ENCODE data around the gene EMC1.

The EMC1 gene

GRCh38 chr1:19209990-19210771 lies 41.1 kb downstream of the EMC1 start, which contains the start of gene UBR4:
Gene UBR4 (minus strand): TSS chr1:19210266. CDS start chr1:19210248, 18 bp downstream.
- Mint-ChIP-seq H3K4me1 (peaks cover 70% of the 10 kb centered on the region), H3K4me3 (peak within 1 kb of the TSS; percentile 84 to 96), H3K27me3 (no peaks in the 10 kb centered on the region), H3K27ac (peak within 1 kb of the TSS; percentile 92 to 98), H3K9me3 (no peaks in the 10 kb centered on the region)
- DNase-seq (peak; percentile 98), ATAC-seq (peak; percentile 93)

GRCh38 chr1:19209439-19209989 lies 41.8 kb downstream of the EMC1 start:
- peak overlapping the region; percentile 92 to 97 for H3K27ac Mint-ChIP-seq
- peak overlapping the region; percentile 84 to 96 for H3K4me3 Mint-ChIP-seq
- no peaks in the 10 kb centered on the region for H3K9me3 Mint-ChIP-seq
- DNase-seq = peak in 1 of 2 donors; percentile 87
- H3K27me3 Mint-ChIP-seq = no peaks in the 10 kb centered on the region
- ATAC-seq = peak; percentile 86
- H3K4me1 Mint-ChIP-seq = peaks cover 74% of the 10 kb centered on the region

DNA sequence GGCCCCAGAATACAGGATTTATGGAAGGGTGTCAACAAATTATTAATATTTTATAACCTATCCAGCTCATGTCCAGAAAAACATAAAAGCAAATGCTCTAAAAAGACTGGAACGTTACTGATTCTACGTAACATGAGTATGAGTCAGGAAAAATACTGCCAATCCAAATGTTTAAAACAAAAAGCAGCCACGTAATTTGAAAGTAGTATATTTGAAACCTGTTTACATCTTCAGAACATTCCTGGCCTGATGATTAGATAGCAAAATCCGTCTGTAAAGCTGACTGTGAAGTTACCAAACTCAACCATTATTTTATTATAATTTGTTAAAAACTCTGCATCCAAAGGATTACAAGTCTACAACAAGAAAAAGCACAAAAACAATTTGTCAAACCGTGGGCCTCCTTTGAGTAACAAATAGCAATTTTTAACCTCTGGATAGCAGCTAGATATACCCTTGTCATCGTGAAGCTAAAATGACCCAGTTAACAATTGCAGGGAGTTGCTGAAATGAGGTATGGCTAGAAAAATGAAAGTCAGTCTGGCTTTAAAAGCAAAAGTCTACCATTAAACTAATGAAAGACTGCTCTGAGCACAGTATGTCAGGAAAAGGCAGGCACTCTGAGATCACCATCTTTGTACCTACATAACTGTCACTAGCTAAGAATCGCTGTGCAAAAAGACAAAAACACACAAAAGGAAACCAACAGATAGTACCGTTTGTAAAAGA lies 42.5 kb downstream of the EMC1 start:
- Mint-ChIP-seq H3K27me3 (no peaks in the 10 kb centered on the region), H3K4me3 (peak overlapping the region; percentile 84 to 96), H3K9me3 (no peaks in the 10 kb centered on the region), H3K4me1 (peaks cover 74% of the 10 kb centered on the region), H3K27ac (peak overlapping the region; percentile 92 to 97)
- ATAC-seq (no peak), DNase-seq (peak in 1 of 2 donors; percentile 4)

DNA sequence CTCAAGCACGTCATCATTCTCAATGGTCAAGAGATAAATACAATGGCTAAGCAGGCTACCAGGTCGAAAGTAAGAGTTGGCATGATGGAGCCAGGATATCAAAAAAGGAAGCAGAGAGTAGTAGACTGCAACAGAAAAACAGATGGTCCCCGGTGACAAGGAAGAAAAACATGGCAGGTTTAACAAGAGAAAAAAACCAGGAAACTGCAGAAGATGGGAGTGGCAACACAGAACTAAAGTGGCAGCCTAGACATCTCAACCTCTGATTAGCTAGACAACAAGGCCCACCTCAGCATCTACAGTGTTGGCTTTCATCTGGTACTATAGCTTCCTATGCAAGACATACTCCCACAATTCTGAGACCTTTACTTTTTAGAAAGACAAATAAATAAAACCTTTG lies 44.4 kb downstream of the EMC1 start:
- H3K4me1 Mint-ChIP-seq = peaks cover 74% of the 10 kb centered on the region

DNA sequence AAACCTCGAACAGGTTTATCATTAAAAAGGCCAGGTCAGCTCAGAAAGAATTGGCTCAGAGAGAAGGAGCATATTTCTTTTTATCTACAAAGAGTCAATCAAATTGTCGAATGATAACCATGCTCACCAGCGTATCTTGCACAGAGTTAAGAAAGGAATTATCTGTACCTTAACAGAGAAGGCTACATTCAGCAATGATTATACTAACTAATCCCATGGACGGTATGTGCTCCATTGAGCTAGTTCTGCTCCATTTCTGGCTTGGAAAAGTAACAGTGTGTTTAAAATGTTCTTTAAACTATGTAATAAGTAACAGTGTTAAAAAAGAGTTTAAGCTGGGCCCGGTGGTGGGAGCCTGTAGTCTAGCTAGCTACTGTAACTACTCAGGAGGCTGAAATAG lies 45.5 kb downstream of the EMC1 start:
- ATAC-seq (no peak), DNase-seq (no peak)
- H3K4me3 Mint-ChIP-seq = peak overlapping the region; percentile 5 to 68
- H3K4me1 Mint-ChIP-seq = peaks cover 68% of the 10 kb centered on the region
- H3K9me3 Mint-ChIP-seq = no peaks in the 10 kb centered on the region
- H3K27ac Mint-ChIP-seq = peak overlapping the region in 1 of 2 donors; percentile 36
- no peaks in the 10 kb centered on the region for H3K27me3 Mint-ChIP-seq

More for the DNA sequence above, 44.4 kb downstream of the EMC1 start:
- Mint-ChIP-seq H3K27ac (peak overlapping the region in 1 of 2 donors; percentile 12), H3K4me3 (peak overlapping the region in 1 of 2 donors; percentile 47), H3K9me3 (no peaks in the 10 kb centered on the region), H3K27me3 (no peaks in the 10 kb centered on the region)
- DNase-seq = no peak
- ATAC-seq = no peak

GRCh38 chr1:19205403-19205802 lies 45.9 kb downstream of the EMC1 start:
- peak overlapping the region; percentile 35 to 36 for H3K27ac Mint-ChIP-seq
- H3K4me1 Mint-ChIP-seq = peaks cover 68% of the 10 kb centered on the region
- no peak for ATAC-seq
- no peak for DNase-seq
- H3K9me3 Mint-ChIP-seq = no peaks in the 10 kb centered on the region
- H3K4me3 Mint-ChIP-seq = peak overlapping the region; percentile 5 to 68
- H3K27me3 Mint-ChIP-seq = no peaks in the 10 kb centered on the region

GRCh38 chr1:19204446-19205266 lies 46.7 kb downstream of the EMC1 start:
- Mint-ChIP-seq H3K4me1 (peaks cover 68% of the 10 kb centered on the region), H3K27ac (peak overlapping the region in 1 of 2 donors; percentile 41), H3K9me3 (no peaks in the 10 kb centered on the region), H3K27me3 (no peaks in the 10 kb centered on the region), H3K4me3 (peak overlapping the region in 1 of 2 donors; percentile 68)
- no peak for ATAC-seq
- no peak for DNase-seq

DNA sequence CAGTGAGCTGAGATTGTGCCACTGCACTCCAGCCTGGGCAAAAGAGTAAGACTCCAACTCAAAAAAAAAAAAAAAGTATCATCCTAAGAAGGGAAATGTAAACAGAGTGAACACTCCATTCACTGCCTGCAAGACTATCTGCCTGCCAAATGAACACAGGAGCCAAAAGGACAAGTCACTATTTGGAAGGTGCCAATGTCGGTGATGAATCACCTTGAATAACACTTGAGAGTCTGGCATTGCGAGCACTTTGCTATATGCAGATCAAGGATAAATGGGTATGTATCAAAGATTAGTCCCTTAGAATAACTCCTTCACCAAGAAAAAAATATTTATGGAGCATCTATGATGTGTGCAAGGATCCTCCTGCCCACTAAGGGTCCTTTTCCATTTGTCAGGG lies 47.9 kb downstream of the EMC1 start:
- no peak overlapping the region for H3K4me3 Mint-ChIP-seq
- no peak for ATAC-seq
- H3K27me3 Mint-ChIP-seq = no peaks in the 10 kb centered on the region
- H3K4me1 Mint-ChIP-seq = peaks cover 67% of the 10 kb centered on the region
- no peak for DNase-seq
- no peak overlapping the region for H3K27ac Mint-ChIP-seq
- no peaks in the 10 kb centered on the region for H3K9me3 Mint-ChIP-seq

GRCh38 chr1:19202396-19202795 lies 48.9 kb downstream of the EMC1 start:
- H3K27ac Mint-ChIP-seq = peak overlapping the region in 1 of 2 donors; percentile 54

DNA sequence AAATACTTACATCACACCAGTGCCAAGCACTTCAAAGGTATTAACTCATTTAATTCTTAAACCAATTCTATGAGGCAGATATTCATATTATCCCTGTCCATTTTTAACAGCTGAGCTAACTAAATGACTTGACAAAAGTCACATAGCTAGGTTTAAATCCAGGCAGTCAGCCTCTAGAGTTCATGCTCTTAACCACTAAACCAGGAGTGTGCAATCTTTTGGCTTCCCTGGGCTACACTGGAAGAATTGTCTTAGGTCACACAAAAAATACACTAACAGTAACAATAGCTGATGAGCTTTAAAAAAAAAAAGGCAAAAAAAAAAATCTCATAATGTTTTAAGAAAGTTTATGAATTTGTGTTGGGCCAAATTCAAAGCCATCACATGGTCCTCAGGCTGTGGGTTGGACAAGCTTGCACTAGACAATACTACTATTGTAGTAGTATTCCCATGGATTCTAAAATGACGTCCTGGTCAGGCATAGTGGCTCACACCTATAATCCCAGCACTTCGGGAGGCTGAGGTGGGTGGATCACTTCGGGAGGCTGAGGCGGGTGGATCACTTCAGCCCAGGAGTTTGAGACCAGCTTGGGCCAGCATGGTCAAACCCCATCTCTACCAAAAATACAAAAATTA lies 51.2 kb downstream of the EMC1 start:
- DNase-seq = no peak
- peaks cover 34% of the 10 kb centered on the region for H3K4me1 Mint-ChIP-seq

More at GRCh38 chr1:19202396-19202795, 48.9 kb downstream of the EMC1 start:
- no peak for DNase-seq
- Mint-ChIP-seq H3K27me3 (no peaks in the 10 kb centered on the region), H3K4me3 (peak overlapping the region; percentile 40 to 47), H3K4me1 (peaks cover 57% of the 10 kb centered on the region), H3K9me3 (no peaks in the 10 kb centered on the region)
- peak; percentile 73 for ATAC-seq

GRCh38 chr1:19199329-19199968 lies 51.9 kb downstream of the EMC1 start:
- ATAC-seq (no peak), DNase-seq (no peak)
- Mint-ChIP-seq H3K4me3 (no peak overlapping the region), H3K4me1 (peaks cover 28% of the 10 kb centered on the region), H3K9me3 (no peaks in the 10 kb centered on the region), H3K27me3 (no peaks in the 10 kb centered on the region), H3K27ac (no peak overlapping the region)

More for the DNA sequence above, 51.2 kb downstream of the EMC1 start:
- ATAC-seq = no peak
- Mint-ChIP-seq H3K27ac (no peak overlapping the region), H3K4me3 (no peak overlapping the region), H3K27me3 (no peaks in the 10 kb centered on the region), H3K9me3 (no peaks in the 10 kb centered on the region)

GRCh38 chr1:19198820-19199219 lies 52.5 kb downstream of the EMC1 start:
- no peak for DNase-seq
- H3K9me3 Mint-ChIP-seq = no peaks in the 10 kb centered on the region

DNA sequence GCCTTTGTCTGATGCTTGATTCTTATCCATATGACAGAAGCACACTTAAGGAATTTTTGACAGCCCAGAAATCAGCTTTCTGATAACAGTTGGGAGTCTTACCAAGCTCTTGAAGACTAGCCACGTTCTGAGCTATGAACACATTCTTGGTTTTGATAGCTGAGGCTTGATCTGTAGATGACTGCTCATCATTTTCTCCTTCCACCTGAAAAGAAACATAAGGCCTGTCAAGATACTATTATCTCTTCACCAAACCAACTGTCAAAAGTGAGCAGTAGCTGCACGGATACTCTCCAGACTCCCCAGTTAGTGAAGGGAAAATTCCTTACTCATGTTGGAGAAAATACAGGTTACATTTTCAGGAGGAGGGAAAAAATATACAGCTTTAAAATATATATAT lies 53.5 kb downstream of the EMC1 start:
- ATAC-seq = no peak
- Mint-ChIP-seq H3K27ac (no peak overlapping the region), H3K4me1 (peaks cover 11% of the 10 kb centered on the region), H3K4me3 (no peak overlapping the region), H3K27me3 (no peaks in the 10 kb centered on the region), H3K9me3 (no peaks in the 10 kb centered on the region)
- no peak for DNase-seq

More at GRCh38 chr1:19198820-19199219, 52.5 kb downstream of the EMC1 start:
- no peak overlapping the region for H3K27ac Mint-ChIP-seq
- no peak for ATAC-seq
- no peak overlapping the region for H3K4me3 Mint-ChIP-seq
- peaks cover 21% of the 10 kb centered on the region for H3K4me1 Mint-ChIP-seq
- H3K27me3 Mint-ChIP-seq = no peaks in the 10 kb centered on the region

GRCh38 chr1:19196331-19196730 lies 55.0 kb downstream of the EMC1 start:
- Mint-ChIP-seq H3K27ac (no peak overlapping the region), H3K9me3 (no peaks in the 10 kb centered on the region)
- ATAC-seq = no peak

More at GRCh38 chr1:19196331-19196730, 55.0 kb downstream of the EMC1 start:
- no peaks in the 10 kb centered on the region for H3K27me3 Mint-ChIP-seq
- DNase-seq = no peak
- no peak overlapping the region for H3K4me3 Mint-ChIP-seq
- H3K4me1 Mint-ChIP-seq = no peaks in the 10 kb centered on the region
